GM10248 (cell line): ENCODE measurements around the gene SCYGR3.

Experiments
- CTCF ChIA-PET: fragments of 300-600 bp; sonication (Branson Sonifier 250); formaldehyde crosslinking; extraction: SDS; loops from one replicate; lab custom pipeline; 2021; ENCODE audit warnings: antibody characterized with exemption; lab: Yijun Ruan, JAX
- POLR2A ChIA-PET: fragments of 350-650 bp; sonication (Branson Sonifier 250); formaldehyde crosslinking; extraction: SDS; loops from one replicate; lab custom pipeline; 2020; ENCODE audit warnings: antibody characterized with exemption; lab: Yijun Ruan, JAX
- DNase-seq: peaks from one replicate; pipeline ENCODE4 v3.0.0; 2012; ENCODE audit errors: extremely low spot score
- CTCF ChIP-seq: IDR thresholded peaks from 2 replicates; pipeline ENCODE4 v1.5.1; 2012; ENCODE audit warnings: mild to moderate bottlenecking, low read depth; ENCODE audit errors: extremely low read depth, missing control alignments, control extremely low read depth

SCYGR3 gene

DNA sequence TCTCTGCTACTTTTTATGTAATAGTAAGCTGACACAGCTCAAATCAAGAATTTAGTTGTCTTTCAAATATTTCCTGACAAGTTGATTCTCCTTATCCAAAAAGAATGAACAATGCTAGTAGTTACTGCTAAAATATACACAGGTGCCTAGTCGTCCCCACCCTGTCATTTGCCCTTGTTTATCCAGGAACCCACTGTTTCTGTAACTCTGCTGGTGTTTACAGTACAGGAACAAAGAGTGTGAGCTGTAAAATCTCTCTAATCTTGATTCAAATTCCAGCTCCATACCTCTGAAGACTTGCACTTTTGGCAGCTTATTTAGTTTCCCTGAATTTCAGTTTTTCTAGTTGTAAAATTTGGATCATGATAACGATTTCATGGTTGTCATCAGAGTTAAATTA is 37.1 kb downstream of the SCYGR3 start:
- no peak for TF ChIP-seq CTCF
- ChIA-PET POLR2A (no interaction called here), CTCF (interaction anchor here (0.8 to 1.9 kb wide), 2 partner anchors 11 to 171 kb away, joined by 3 to 4 read pairs; no protein-coding TSS in a partner anchor)
- no peak for DNase-seq

DNA sequence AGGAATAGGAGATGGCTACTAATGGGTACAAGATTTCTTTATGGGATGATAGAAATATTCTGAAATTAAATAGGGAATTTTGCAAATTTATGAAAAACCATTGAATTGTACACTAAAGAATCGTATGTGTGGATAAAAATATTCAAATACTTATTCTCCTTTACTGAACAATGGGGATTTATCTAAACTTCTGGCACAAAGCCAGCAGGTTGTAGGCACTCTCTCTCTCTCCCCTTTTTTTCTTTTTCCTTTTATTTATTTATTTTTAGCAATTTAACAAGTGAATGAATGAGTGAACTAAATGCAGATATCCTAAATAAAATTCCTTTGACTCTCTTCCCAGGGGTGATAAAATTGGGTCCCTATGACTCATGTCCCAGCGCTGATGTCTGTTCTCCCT is 37.8 kb downstream of the SCYGR3 start:
- ChIA-PET CTCF (no interaction called here), POLR2A (no interaction called here)
- no peak for TF ChIP-seq CTCF
- no peak for DNase-seq

DNA sequence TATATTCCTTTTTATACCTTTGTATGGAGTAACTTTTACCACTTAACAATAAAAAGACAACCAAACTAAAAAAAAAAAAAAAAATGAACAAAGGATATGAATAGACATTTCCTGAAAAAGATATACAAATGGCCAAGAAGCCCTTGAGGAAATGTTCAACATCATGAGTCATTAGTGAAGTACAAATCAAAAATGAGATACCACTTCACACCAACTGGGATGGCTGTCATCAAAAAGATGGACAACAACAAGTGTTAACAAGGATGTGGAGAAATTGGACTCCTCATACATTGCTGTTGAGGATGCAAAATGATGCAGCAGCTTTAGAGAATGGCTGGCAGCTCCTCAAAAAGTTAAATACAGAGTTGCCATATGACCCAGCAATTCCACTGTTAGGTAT is 38.5 kb downstream of the SCYGR3 start:
- DNase-seq, result no peak
- TF ChIP-seq CTCF, result no peak
- ChIA-PET POLR2A (no interaction called here), CTCF (no interaction called here)

DNA sequence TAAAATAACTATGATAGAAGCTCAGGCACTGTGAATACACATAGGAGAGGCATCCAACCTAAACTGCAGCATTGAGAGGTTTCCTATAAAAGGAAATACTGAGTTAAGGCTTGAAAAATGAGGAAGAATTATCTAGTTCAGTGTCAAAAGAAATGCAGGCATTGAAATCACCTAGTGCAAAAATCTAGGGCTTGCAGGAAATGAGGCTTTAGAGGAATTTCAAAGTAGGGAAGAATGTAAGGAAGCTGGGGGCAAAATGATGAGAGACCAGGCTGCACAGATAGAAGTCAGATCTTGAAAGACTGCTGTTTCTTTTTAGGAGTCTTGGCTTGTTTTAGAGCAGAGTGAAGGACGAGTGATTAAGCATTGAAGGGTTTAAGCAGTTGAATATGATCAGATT is 44.0 kb downstream of the SCYGR3 start:
- DNase-seq, result no peak
- CTCF ChIA-PET, result no interaction called here
- POLR2A ChIA-PET, result no interaction called here
- no peak for TF ChIP-seq CTCF

- TF ChIP-seq CTCF, result no peak
- ChIA-PET POLR2A (no interaction called here), CTCF (interaction anchor here (1.0 kb wide), 1 partner anchor 11 kb away, joined by 4 read pairs; no protein-coding TSS in a partner anchor)
Observed at GRCh38 chr2:227568852-227569169, 45.8 kb downstream of the SCYGR3 start.

DNA sequence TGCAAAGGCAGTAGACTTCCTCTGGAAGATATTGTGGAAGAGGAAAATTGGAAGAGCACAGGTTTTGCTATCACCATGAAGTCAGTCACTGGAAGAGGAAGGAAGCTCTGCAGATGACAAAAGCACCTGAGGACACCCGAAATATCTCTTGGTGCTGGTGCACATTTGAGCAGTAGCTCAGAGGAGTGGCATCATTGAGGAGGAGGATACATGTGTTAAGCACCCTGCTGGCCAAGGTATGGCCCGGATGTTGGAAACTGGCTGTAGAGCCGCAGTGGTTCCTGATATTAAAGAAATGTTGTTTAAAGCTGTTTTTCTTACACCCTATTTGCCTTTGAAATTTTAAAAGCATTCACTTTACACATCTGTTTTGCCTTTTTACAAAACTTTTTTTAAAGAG is 48.6 kb downstream of the SCYGR3 start:
- DNase-seq, result no peak
- TF ChIP-seq CTCF, result no peak
- ChIA-PET POLR2A (no interaction called here), CTCF (interaction anchor here (1.7 to 3.3 kb wide), 2 partner anchors 12 to 31 kb away, joined by 3 to 20 read pairs; no protein-coding TSS in a partner anchor)

More at GRCh38 chr2:227568852-227569169, 45.8 kb downstream of the SCYGR3 start:
- no peak for DNase-seq
